Kidney (tissue), 14 donors: ENCODE results near the gene FN1. TPM values are rescaled to one million over a fixed set of nuclear protein-coding genes. Genes with fewer than 3 reads are reported as not detected.

Experiments
- DNase-seq, 5 donors: peaks; one replicate each; pipeline ENCODE4 v3.0.0-alpha.2; 2013 to 2020
- FAIRE-seq: peaks from 2 replicates; lab custom pipeline; 2012; peaks lifted over from hg19 to GRCh38; lab: Jason Lieb, UNC
- H3K27ac ChIP-seq, 2 donors: one replicate each; pipeline ENCODE4 v1.7.0; 2013; ENCODE audit warnings: low read depth in 2 of 2, low read length in 2 of 2, inconsistent platforms in 1 of 2
- H3K27me3 ChIP-seq: one replicate; pipeline ENCODE4 v1.7.1; 2013; ENCODE audit warnings: low read length, inconsistent platforms; ENCODE audit not compliant: control insufficient read depth, insufficient read depth
- H3K36me3 ChIP-seq, 3 donors: one replicate each; pipeline versions ENCODE4 v1.7.0 to v1.7.1; 2013; ENCODE audit warnings: low read length in 3 of 3, control low read depth in 1 of 3, inconsistent platforms in 1 of 3; ENCODE audit not compliant: insufficient read depth in 3 of 3, control insufficient read depth in 2 of 3
- H3K4me1 ChIP-seq, 3 donors: one replicate each; pipeline versions ENCODE4 v1.7.0 to v1.7.1; 2013; ENCODE audit warnings: low read length in 3 of 3, inconsistent platforms in 1 of 3, low read depth in 1 of 3; ENCODE audit not compliant: control insufficient read depth in 2 of 3, insufficient read depth in 2 of 3
- H3K4me3 ChIP-seq, 3 donors: one replicate each; pipeline versions ENCODE4 v1.7.0 to v1.8.1; 2013; ENCODE audit warnings: low read length in 3 of 3, control low read depth in 1 of 3, inconsistent platforms in 1 of 3
- H3K9ac ChIP-seq, 3 donors: one replicate each; pipeline versions ENCODE4 v1.7.0 to v1.7.1; 2013; ENCODE audit warnings: low read length in 3 of 3, control low read depth in 1 of 3, inconsistent platforms in 1 of 3
- H3K9me3 ChIP-seq, 3 donors: one replicate each; pipeline versions ENCODE4 v1.7.0 to v1.7.1; 2013; ENCODE audit warnings: low read length in 3 of 3, control low read depth in 1 of 3, inconsistent platforms in 1 of 3; ENCODE audit not compliant: control insufficient read depth in 2 of 3, insufficient read depth in 1 of 3
- intact Hi-C: fragments of 100-400 bp; cut with DNase I; formaldehyde crosslinking; loops from one replicate; pipeline ENCODE4 v1.11.1; 2022
- polyA plus RNA-seq: library from polyadenylated mRNA; stranded (reverse); fragments of 350-450 nt; fragmentation: Illumina TruSeq; extraction: RNeasy Lipid Tissue Mini Kit (QIAGEN cat#74804); gene quantifications from one replicate; pipeline ENCODE4 v1.2.3, GENCODE V29; 2014; ENCODE audit warnings: low read depth, low replicate concordance; ENCODE audit not compliant: insufficient read depth
- total RNA-seq: library from RNA; stranded (reverse); fragmentation: NEBNext Ultra II Directional; extraction: Animal tissue kit (Norgen Biotek cat#: 25700); gene quantifications from one replicate; pipeline ENCODE4 v1.2.1, GENCODE V29; 2021
- TF ChIP-seq, protein P1 (sequence below): IDR thresholded peaks from 3 replicates; pipeline ENCODE4 v1.5.1; 2012; ENCODE audit warnings: mild to moderate bottlenecking, moderate library complexity, borderline replicate concordance; ENCODE audit not compliant: insufficient read depth; ENCODE audit errors: extremely low read depth
- donor health status: control.
- donor health status: control.
- donor health status: control.
- donor health status: control.
- donor health status: control.
- donor health status: DM: yes; HTN: yes; CAD: no.
- donor health status: Normal renal cell carcinoma (clear cell type).

The FN1 gene
- total and polyA plus RNA-seq, 2 donors from 2014 or later = 92.1 to 289 TPM

GRCh38 chr2:215460682-215461382 lies 25.0 kb upstream of the FN1 start:
- no peak overlapping the region for H3K9ac ChIP-seq
- H3K27ac ChIP-seq = no peak overlapping the region
- intact Hi-C loops = no loop called here
- DNase-seq = no peak
- no peaks in the 10 kb centered on the region for H3K27me3 ChIP-seq
- no peak for FAIRE-seq
- TF ChIP-seq, protein P1, sequence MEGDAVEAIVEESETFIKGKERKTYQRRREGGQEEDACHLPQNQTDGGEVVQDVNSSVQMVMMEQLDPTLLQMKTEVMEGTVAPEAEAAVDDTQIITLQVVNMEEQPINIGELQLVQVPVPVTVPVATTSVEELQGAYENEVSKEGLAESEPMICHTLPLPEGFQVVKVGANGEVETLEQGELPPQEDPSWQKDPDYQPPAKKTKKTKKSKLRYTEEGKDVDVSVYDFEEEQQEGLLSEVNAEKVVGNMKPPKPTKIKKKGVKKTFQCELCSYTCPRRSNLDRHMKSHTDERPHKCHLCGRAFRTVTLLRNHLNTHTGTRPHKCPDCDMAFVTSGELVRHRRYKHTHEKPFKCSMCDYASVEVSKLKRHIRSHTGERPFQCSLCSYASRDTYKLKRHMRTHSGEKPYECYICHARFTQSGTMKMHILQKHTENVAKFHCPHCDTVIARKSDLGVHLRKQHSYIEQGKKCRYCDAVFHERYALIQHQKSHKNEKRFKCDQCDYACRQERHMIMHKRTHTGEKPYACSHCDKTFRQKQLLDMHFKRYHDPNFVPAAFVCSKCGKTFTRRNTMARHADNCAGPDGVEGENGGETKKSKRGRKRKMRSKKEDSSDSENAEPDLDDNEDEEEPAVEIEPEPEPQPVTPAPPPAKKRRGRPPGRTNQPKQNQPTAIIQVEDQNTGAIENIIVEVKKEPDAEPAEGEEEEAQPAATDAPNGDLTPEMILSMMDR = no peak
- no peaks in the 10 kb centered on the region for H3K9me3 ChIP-seq
- no peaks in the 10 kb centered on the region for H3K36me3 ChIP-seq
- no peak overlapping the region for H3K4me3 ChIP-seq
- H3K4me1 ChIP-seq = peaks cover 0 to 3% (median 0%) of the 10 kb centered on the region in 3 donors

DNA sequence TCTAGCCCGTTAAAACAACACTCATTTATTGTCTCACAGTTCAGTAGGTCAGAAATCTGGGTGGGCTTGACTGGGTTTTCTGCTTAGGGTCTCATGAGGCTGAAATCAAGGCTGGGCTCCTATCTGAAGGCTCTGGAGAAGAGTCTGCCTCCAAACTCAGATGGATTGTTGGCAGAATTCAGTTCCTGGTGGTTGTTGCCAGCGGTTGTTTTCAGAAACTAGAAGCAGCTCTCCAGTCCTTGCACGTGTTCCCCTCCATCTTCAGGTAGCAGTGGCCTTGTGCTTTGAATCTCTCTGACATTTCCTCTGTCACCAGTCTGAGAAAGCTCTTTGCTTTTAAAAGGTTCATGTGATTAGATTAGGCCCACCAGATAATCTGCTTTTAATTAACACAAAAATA lies 20.1 kb upstream of the FN1 start:
- H3K27ac ChIP-seq = no peak overlapping the region
- H3K4me3 ChIP-seq = no peak overlapping the region
- DNase-seq (no peak), FAIRE-seq (no peak)
- H3K4me1 ChIP-seq = peaks cover 0 to 3% (median 0%) of the 10 kb centered on the region in 3 donors
- TF ChIP-seq, protein P1 = no peak
- H3K27me3 ChIP-seq = no peaks in the 10 kb centered on the region
- H3K9me3 ChIP-seq = no peaks in the 10 kb centered on the region
- H3K36me3 ChIP-seq = no peaks in the 10 kb centered on the region
- intact Hi-C loops = loop anchor here (10.0 kb wide), 1 partner anchor 459 kb away; no protein-coding TSS in a partner anchor
- no peak overlapping the region for H3K9ac ChIP-seq

- Histone ChIP-seq H3K27ac (no peak overlapping the region), H3K4me1 (no peaks in the 10 kb centered on the region), H3K4me3 (no peak overlapping the region), H3K27me3 (no peaks in the 10 kb centered on the region), H3K9ac (no peak overlapping the region), H3K9me3 (no peaks in the 10 kb centered on the region), H3K36me3 (no peaks in the 10 kb centered on the region)
- DNase-seq (peak in 2 of 5 donors; percentile 35 to 39), FAIRE-seq (peak; percentile 85)
- intact Hi-C loops = loop anchor here (10.0 kb wide), 1 partner anchor 460 kb away; no protein-coding TSS in a partner anchor
- TF ChIP-seq, protein P1 = peak; percentile 69
These were observed 18.8 kb upstream of the FN1 start for GRCh38 chr2:215454519-215455246.
